ENCODE measurements around the gene OR4X1.
"Not testable (repeated sequence)": the region's sequence is repeated elsewhere in the genome, so short reads cannot be mapped to it uniquely, and the experiment has no call there.

Gene OR4X1, protein sequence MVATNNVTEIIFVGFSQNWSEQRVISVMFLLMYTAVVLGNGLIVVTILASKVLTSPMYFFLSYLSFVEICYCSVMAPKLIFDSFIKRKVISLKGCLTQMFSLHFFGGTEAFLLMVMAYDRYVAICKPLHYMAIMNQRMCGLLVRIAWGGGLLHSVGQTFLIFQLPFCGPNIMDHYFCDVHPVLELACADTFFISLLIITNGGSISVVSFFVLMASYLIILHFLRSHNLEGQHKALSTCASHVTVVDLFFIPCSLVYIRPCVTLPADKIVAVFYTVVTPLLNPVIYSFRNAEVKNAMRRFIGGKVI

GRCh38 chr11:48263423-48263911 is at the start of gene OR4X1:
Gene OR4X1, plus strand, starts transcription at chr11:48263861. Its CDS starts 0 bp downstream, at chr11:48263861.
- H3K27ac ChIP-seq (ENCODE audit: low read depth, low read length), result no peak within 1 kb of the TSS
- no peak within 1 kb of the TSS for H3K4me3 ChIP-seq (ENCODE audit: low read depth, low read length)
- peaks cover 16% of the 10 kb centered on the region; the same call in 1 of the 2 replicates for H3K9me3 ChIP-seq (ENCODE audit: control insufficient read depth, insufficient read depth, low read depth, low read length)
- H3K36me3 ChIP-seq (ENCODE audit: control insufficient read depth, insufficient read depth, low read length), result no peaks in the 10 kb centered on the region
- H3K9ac ChIP-seq (ENCODE audit: low read length), result no peak within 1 kb of the TSS
- H3K27me3 ChIP-seq (ENCODE audit: control insufficient read depth, insufficient read depth, low read length), result no peaks in the 10 kb centered on the region; the same call in 1 of the 2 replicates
- H3K4me1 ChIP-seq (ENCODE audit: control insufficient read depth, insufficient read depth, low read length), result no peaks in the 10 kb centered on the region

DNA sequence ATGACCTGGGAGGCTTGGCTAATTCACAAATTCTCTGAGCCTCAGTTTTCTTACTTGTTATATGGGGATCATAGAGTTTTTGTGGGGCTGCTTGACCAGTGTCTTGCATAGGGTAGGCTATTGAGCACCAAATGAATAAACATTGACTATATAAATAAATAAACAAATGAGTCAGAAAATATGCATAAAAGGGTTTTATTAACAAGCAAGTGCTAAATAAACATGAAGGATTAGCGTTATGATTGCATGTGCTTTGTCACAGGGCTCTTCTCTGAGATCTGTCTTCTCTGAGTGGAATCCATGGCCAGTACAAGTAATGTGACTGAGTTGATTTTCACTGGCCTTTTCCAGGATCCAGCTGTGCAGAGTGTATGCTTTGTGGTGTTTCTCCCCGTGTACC is 47.2 kb upstream of the OR4X1 start, which contains the start of gene OR4B1:
Gene OR4B1 (plus strand): TSS at position 301 of the 400 bp plus-strand sequence. CDS start 0 bp downstream, at position 301.
- H3K9ac ChIP-seq (ENCODE audit: low read length), result no peak within 1 kb of the TSS
- H3K27ac ChIP-seq (ENCODE audit: low read depth, low read length), result no peak within 1 kb of the TSS
- H3K4me1 ChIP-seq (ENCODE audit: control insufficient read depth, insufficient read depth, low read length), result no peaks in the 10 kb centered on the region
- no peak within 1 kb of the TSS for H3K4me3 ChIP-seq (ENCODE audit: low read depth, low read length)
- no peaks in the 10 kb centered on the region for H3K27me3 ChIP-seq (ENCODE audit: control insufficient read depth, insufficient read depth, low read length)
- no peaks in the 10 kb centered on the region for H3K36me3 ChIP-seq (ENCODE audit: control insufficient read depth, insufficient read depth, low read length)
- H3K9me3 ChIP-seq (ENCODE audit: control insufficient read depth, insufficient read depth, low read depth, low read length), result peaks cover 35% of the 10 kb centered on the region; the same call in 1 of the 2 replicates

GRCh38 chr11:48228761-48229160 is 34.9 kb upstream of the OR4X1 start:
- H3K9ac ChIP-seq (ENCODE audit: low read length), result no peak overlapping the region
- no peak overlapping the region for H3K4me3 ChIP-seq (ENCODE audit: low read depth, low read length)
- H3K4me1 ChIP-seq (ENCODE audit: control insufficient read depth, insufficient read depth, low read length), result no peaks in the 10 kb centered on the region
- H3K9me3 ChIP-seq (ENCODE audit: control insufficient read depth, insufficient read depth, low read depth, low read length), result peaks cover 40% of the 10 kb centered on the region; the same call in 1 of the 2 replicates
- H3K27me3 ChIP-seq (ENCODE audit: control insufficient read depth, insufficient read depth, low read length), result no peaks in the 10 kb centered on the region
- no peaks in the 10 kb centered on the region for H3K36me3 ChIP-seq (ENCODE audit: control insufficient read depth, insufficient read depth, low read length)
- H3K27ac ChIP-seq (ENCODE audit: low read depth, low read length), result no peak overlapping the region

DNA sequence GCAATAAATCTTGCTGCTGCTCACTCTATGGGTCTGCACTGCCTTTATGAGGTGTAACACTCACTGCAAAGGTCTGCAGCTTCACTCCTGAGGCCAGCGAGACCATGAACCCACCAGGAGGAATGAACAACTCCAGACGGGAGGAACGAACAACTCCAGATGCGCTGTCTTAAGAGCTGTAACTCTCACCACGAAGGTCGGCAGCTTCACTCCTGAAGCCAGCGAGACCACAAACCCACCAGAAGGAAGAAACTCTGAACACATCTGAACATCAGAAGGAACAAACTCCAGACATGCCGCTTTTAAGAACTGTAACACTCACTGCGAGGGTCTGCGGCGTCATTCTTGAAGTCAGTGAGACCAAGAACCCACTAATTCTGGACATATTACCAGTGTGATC is 33.6 kb upstream of the OR4X1 start:
- not testable (repeated sequence) for H3K9ac ChIP-seq (ENCODE audit: low read length); H3K4me3 ChIP-seq (ENCODE audit: low read depth, low read length); H3K36me3 ChIP-seq (ENCODE audit: control insufficient read depth, insufficient read depth, low read length); H3K27me3 ChIP-seq (ENCODE audit: control insufficient read depth, insufficient read depth, low read length); H3K27ac ChIP-seq (ENCODE audit: low read depth, low read length); H3K4me1 ChIP-seq (ENCODE audit: control insufficient read depth, insufficient read depth, low read length)
- peaks cover 34% of the 10 kb centered on the region; the same call in 1 of the 2 replicates for H3K9me3 ChIP-seq (ENCODE audit: control insufficient read depth, insufficient read depth, low read depth, low read length)

DNA sequence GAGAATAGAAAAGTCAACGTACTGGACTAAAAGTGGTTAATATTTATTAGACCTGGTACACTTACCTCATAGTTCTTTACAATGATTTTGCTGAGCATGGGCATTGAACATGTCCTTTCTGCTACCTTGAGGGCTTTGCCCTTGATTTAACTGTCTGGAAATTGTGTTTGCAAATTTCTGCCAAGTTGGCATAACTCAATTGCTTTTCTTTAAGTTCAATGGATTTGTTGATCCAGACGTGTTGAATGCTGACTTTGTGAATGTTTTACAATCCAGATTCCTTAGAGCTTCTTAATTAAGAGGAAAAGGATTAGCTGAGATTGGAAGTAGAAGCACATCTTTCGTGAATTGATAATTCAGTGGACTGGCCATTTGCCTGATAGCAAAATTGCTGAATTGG is 25.9 kb upstream of the OR4X1 start:
- Histone ChIP-seq H3K27ac (ENCODE audit: low read depth, low read length) (no peak overlapping the region), H3K27me3 (ENCODE audit: control insufficient read depth, insufficient read depth, low read length) (no peaks in the 10 kb centered on the region), H3K9me3 (ENCODE audit: control insufficient read depth, insufficient read depth, low read depth, low read length) (peaks cover 39% of the 10 kb centered on the region; the same call in 1 of the 2 replicates)

GRCh38 chr11:48242501-48242900 is 21.2 kb upstream of the OR4X1 start:
- Histone ChIP-seq H3K27ac (ENCODE audit: low read depth, low read length) (no peak overlapping the region), H3K9ac (ENCODE audit: low read length) (no peak overlapping the region), H3K4me3 (ENCODE audit: low read depth, low read length) (no peak overlapping the region), H3K4me1 (ENCODE audit: control insufficient read depth, insufficient read depth, low read length) (no peaks in the 10 kb centered on the region; the same call in 1 of the 2 replicates), H3K9me3 (ENCODE audit: control insufficient read depth, insufficient read depth, low read depth, low read length) (peaks cover 48% of the 10 kb centered on the region; the same call in 1 of the 2 replicates), H3K27me3 (ENCODE audit: control insufficient read depth, insufficient read depth, low read length) (no peaks in the 10 kb centered on the region), H3K36me3 (ENCODE audit: control insufficient read depth, insufficient read depth, low read length) (no peaks in the 10 kb centered on the region)

More for the DNA sequence above, 25.9 kb upstream of the OR4X1 start:
- Histone ChIP-seq H3K9ac (ENCODE audit: low read length) (no peak overlapping the region), H3K4me3 (ENCODE audit: low read depth, low read length) (no peak overlapping the region), H3K4me1 (ENCODE audit: control insufficient read depth, insufficient read depth, low read length) (no peaks in the 10 kb centered on the region; the same call in 1 of the 2 replicates), H3K36me3 (ENCODE audit: control insufficient read depth, insufficient read depth, low read length) (no peaks in the 10 kb centered on the region)

DNA sequence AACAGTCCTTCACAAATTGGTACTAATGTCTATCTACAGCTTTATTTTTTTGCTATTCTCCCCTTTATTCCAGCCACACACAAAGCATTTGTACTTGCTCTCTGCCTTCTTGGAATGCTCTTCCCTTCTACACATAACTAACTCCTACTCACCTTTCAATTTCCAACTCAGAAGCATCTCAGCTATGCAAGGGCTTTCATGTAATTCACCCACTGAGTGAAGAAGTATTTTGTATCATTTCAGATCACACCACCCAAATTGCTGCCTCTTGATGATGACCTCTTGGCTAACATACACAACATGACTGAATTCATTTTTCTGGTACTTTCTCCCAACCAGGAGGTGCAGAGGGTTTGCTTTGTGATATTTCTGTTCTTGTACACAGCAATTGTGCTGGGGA is 18.9 kb upstream of the OR4X1 start, which contains the start of gene OR4X2:
Gene OR4X2 (plus strand): TSS at position 301 of the 400 bp plus-strand sequence. CDS start 0 bp downstream, at position 301.
- Histone ChIP-seq H3K27ac (ENCODE audit: low read depth, low read length) (no peak within 1 kb of the TSS), H3K36me3 (ENCODE audit: control insufficient read depth, insufficient read depth, low read length) (no peaks in the 10 kb centered on the region), H3K9ac (ENCODE audit: low read length) (no peak within 1 kb of the TSS), H3K27me3 (ENCODE audit: control insufficient read depth, insufficient read depth, low read length) (no peaks in the 10 kb centered on the region), H3K4me1 (ENCODE audit: control insufficient read depth, insufficient read depth, low read length) (no peaks in the 10 kb centered on the region; the same call in 1 of the 2 replicates), H3K4me3 (ENCODE audit: low read depth, low read length) (no peak within 1 kb of the TSS), H3K9me3 (ENCODE audit: control insufficient read depth, insufficient read depth, low read depth, low read length) (peaks cover 45% of the 10 kb centered on the region)

GRCh38 chr11:48248902-48249301 is 14.8 kb upstream of the OR4X1 start:
- no peaks in the 10 kb centered on the region for H3K4me1 ChIP-seq (ENCODE audit: control insufficient read depth, insufficient read depth, low read length)
- H3K9ac ChIP-seq (ENCODE audit: low read length), result no peak overlapping the region
- no peaks in the 10 kb centered on the region for H3K36me3 ChIP-seq (ENCODE audit: control insufficient read depth, insufficient read depth, low read length)
- H3K27ac ChIP-seq (ENCODE audit: low read depth, low read length), result no peak overlapping the region
- no peak overlapping the region for H3K4me3 ChIP-seq (ENCODE audit: low read depth, low read length)
- H3K9me3 ChIP-seq (ENCODE audit: control insufficient read depth, insufficient read depth, low read depth, low read length), result peaks cover 38% of the 10 kb centered on the region
- H3K27me3 ChIP-seq (ENCODE audit: control insufficient read depth, insufficient read depth, low read length), result no peaks in the 10 kb centered on the region

DNA sequence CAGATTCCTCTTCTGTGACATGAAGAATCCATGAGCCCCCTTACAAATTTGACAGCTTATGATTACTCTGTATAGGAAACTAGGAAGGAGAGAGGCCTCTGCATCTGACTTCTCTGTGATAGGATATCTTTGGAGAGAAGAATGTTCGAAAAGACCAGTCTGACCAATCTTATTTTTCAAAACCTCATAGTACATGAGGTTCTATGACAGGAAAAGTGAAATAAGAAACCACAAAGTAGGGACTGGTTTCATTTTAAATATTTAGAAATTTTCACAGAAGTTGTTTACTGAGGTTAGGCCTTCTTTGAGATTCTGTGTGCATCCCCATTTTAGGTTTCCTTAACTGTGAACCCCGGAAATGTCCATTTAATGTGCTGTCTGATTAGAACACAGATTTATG is 2.1 kb upstream of the OR4X1 start:
- no peak overlapping the region for H3K9ac ChIP-seq (ENCODE audit: low read length)
- no peak overlapping the region for H3K4me3 ChIP-seq (ENCODE audit: low read depth, low read length)
- no peaks in the 10 kb centered on the region for H3K4me1 ChIP-seq (ENCODE audit: control insufficient read depth, insufficient read depth, low read length)
- H3K36me3 ChIP-seq (ENCODE audit: control insufficient read depth, insufficient read depth, low read length), result no peaks in the 10 kb centered on the region
- no peak overlapping the region for H3K27ac ChIP-seq (ENCODE audit: low read depth, low read length)
- peaks cover 25% of the 10 kb centered on the region; the same call in 1 of the 2 replicates for H3K9me3 ChIP-seq (ENCODE audit: control insufficient read depth, insufficient read depth, low read depth, low read length)
- H3K27me3 ChIP-seq (ENCODE audit: control insufficient read depth, insufficient read depth, low read length), result no peaks in the 10 kb centered on the region; the same call in 1 of the 2 replicates

GRCh38 chr11:48270621-48271020 is 7.0 kb downstream of the OR4X1 start:
- Histone ChIP-seq H3K4me1 (ENCODE audit: control insufficient read depth, insufficient read depth, low read length) (peaks cover 9% of the 10 kb centered on the region; the same call in 1 of the 2 replicates), H3K27me3 (ENCODE audit: control insufficient read depth, insufficient read depth, low read length) (peaks cover 40% of the 10 kb centered on the region), H3K9ac (ENCODE audit: low read length) (no peak overlapping the region), H3K4me3 (ENCODE audit: low read depth, low read length) (no peak overlapping the region), H3K27ac (ENCODE audit: low read depth, low read length) (no peak overlapping the region), H3K9me3 (ENCODE audit: control insufficient read depth, insufficient read depth, low read depth, low read length) (peaks cover 41% of the 10 kb centered on the region; the same call in 1 of the 2 replicates), H3K36me3 (ENCODE audit: control insufficient read depth, insufficient read depth, low read length) (no peaks in the 10 kb centered on the region)

- no peak overlapping the region for H3K9ac ChIP-seq (ENCODE audit: low read length)
- H3K27me3 ChIP-seq (ENCODE audit: control insufficient read depth, insufficient read depth, low read length), result peaks cover 40% of the 10 kb centered on the region
- no peaks in the 10 kb centered on the region for H3K36me3 ChIP-seq (ENCODE audit: control insufficient read depth, insufficient read depth, low read length)
- no peak overlapping the region; the same call in 1 of the 2 replicates for H3K27ac ChIP-seq (ENCODE audit: low read depth, low read length)
- H3K9me3 ChIP-seq (ENCODE audit: control insufficient read depth, insufficient read depth, low read depth, low read length), result peaks cover 39% of the 10 kb centered on the region; the same call in 1 of the 2 replicates
- H3K4me3 ChIP-seq (ENCODE audit: low read depth, low read length), result no peak overlapping the region
- peaks cover 9% of the 10 kb centered on the region; the same call in 1 of the 2 replicates for H3K4me1 ChIP-seq (ENCODE audit: control insufficient read depth, insufficient read depth, low read length)
These were observed 8.9 kb downstream of the OR4X1 start for GRCh38 chr11:48272606-48273005.
